ENCODE results near the gene ITPRIPL2. TPM values are rescaled to one million over a fixed set of nuclear protein-coding genes. Genes with fewer than 3 reads are reported as not detected.

ITPRIPL2 gene
- polyA plus RNA-seq, 1 donor from 2014 or later: not detected

GRCh38 chr16:19153876-19154275, 40.1 kb downstream of the ITPRIPL2 start:
- no peaks in the 10 kb centered on the region for H3K36me3 ChIP-seq (ENCODE audit: insufficient read depth, low read length)
- no peak overlapping the region for H2AFZ ChIP-seq (ENCODE audit: low read depth, low read length)
- H3K27me3 ChIP-seq (ENCODE audit: insufficient read depth, low read depth, low read length): no peaks in the 10 kb centered on the region
- H3K27ac ChIP-seq (ENCODE audit: low read length): no peak overlapping the region
- H3K9me3 ChIP-seq (ENCODE audit: low read length): no peaks in the 10 kb centered on the region
- H3K9me2 ChIP-seq (ENCODE audit: insufficient read depth, low read length): no peaks in the 10 kb centered on the region
- no peak overlapping the region for H3K4me2 ChIP-seq (ENCODE audit: low read length)
- no peak overlapping the region for H3K9ac ChIP-seq (ENCODE audit: low read length)
- no peaks in the 10 kb centered on the region for H3F3A ChIP-seq (ENCODE audit: insufficient read depth, low read length, poor library complexity, severe bottlenecking)
- no peaks in the 10 kb centered on the region for H3K79me2 ChIP-seq (replicated peaks; ENCODE audit: insufficient read depth, low read length)
- H4K20me1 ChIP-seq (ENCODE audit: insufficient read depth): no peaks in the 10 kb centered on the region
- TF ChIP-seq POLR2AphosphoS5 (IDR thresholded peaks at IDR 0.05) (no peak), SMC3 (conservative IDR thresholded peaks at IDR 0.05; ENCODE audit: poor library complexity) (no peak), EP300 (conservative IDR thresholded peaks at IDR 0.05; ENCODE audit: poor library complexity, severe bottlenecking) (no peak), EZH2 (IDR thresholded peaks at IDR 0.05; ENCODE audit: borderline replicate concordance, insufficient read depth, low read length, poor library complexity, severe bottlenecking) (no peak), CTCF (IDR thresholded peaks at IDR 0.05; ENCODE audit: poor library complexity, severe bottlenecking) (no peak), REST (IDR thresholded peaks at IDR 0.05; ENCODE audit: borderline replicate concordance) (no peak), TAF1 (IDR thresholded peaks at IDR 0.05; ENCODE audit: low read depth) (no peak), MXI1 (conservative IDR thresholded peaks at IDR 0.05; ENCODE audit: poor library complexity, severe bottlenecking) (no peak), RAD21 (conservative IDR thresholded peaks at IDR 0.05) (no peak)
- H3K4me3 ChIP-seq (ENCODE audit: low read length): no peak overlapping the region

GRCh38 chr16:19162085-19162484, 48.3 kb downstream of the ITPRIPL2 start:
- no peaks in the 10 kb centered on the region for H3K9me3 ChIP-seq (ENCODE audit: low read length)
- H2AFZ ChIP-seq (ENCODE audit: low read depth, low read length): no peak overlapping the region
- H3K27ac ChIP-seq (ENCODE audit: low read length): no peak overlapping the region

More at GRCh38 chr16:19162085-19162484, 48.3 kb downstream of the ITPRIPL2 start:
- Histone ChIP-seq H4K20me1 (ENCODE audit: insufficient read depth) (no peaks in the 10 kb centered on the region), H3K4me3 (ENCODE audit: low read length) (no peak overlapping the region), H3F3A (ENCODE audit: insufficient read depth, low read length, poor library complexity, severe bottlenecking) (no peaks in the 10 kb centered on the region), H3K27me3 (ENCODE audit: insufficient read depth, low read depth, low read length) (no peaks in the 10 kb centered on the region), H3K9me2 (ENCODE audit: insufficient read depth, low read length) (no peaks in the 10 kb centered on the region), H3K9ac (ENCODE audit: low read length) (no peak overlapping the region), H3K4me2 (ENCODE audit: low read length) (no peak overlapping the region), H3K36me3 (ENCODE audit: insufficient read depth, low read length) (no peaks in the 10 kb centered on the region), H3K79me2 (replicated peaks; ENCODE audit: insufficient read depth, low read length) (no peaks in the 10 kb centered on the region)
- no peak for TF ChIP-seq POLR2AphosphoS5 (IDR thresholded peaks at IDR 0.05)
- TF ChIP-seq EZH2 (IDR thresholded peaks at IDR 0.05; ENCODE audit: borderline replicate concordance, insufficient read depth, low read length, poor library complexity, severe bottlenecking): no peak
- no peak for TF ChIP-seq RAD21 (conservative IDR thresholded peaks at IDR 0.05)
- TF ChIP-seq TAF1 (IDR thresholded peaks at IDR 0.05; ENCODE audit: low read depth): no peak
- TF ChIP-seq CTCF (IDR thresholded peaks at IDR 0.05; ENCODE audit: poor library complexity, severe bottlenecking): no peak

Data from neural cell (in vitro differentiated cells).